Prostate gland (tissue), 2 donors: ENCODE results near the gene ATP6V0E2.

Experiments used
- CTCF ChIP-seq, 4 experiments: fragments of 200-600 bp in 2 of 4; fragments of 450-650 bp in 2 of 4; sonication (generic) in 2 of 4; IDR thresholded peaks; 1 replicate in 3 of 4; 2 replicates in 1 of 4; pipeline ENCODE4 v1.5.1; 2016 to 2019; ENCODE audit warnings: antibody characterized with exemption in 4 of 4, mild to moderate bottlenecking in 2 of 4, moderate library complexity in 2 of 4
- POLR2A ChIP-seq: fragments of 450-650 bp; IDR thresholded peaks from one replicate; pipeline ENCODE4 v1.6.1; 2016; ENCODE audit warnings: antibody characterized with exemption, mild to moderate bottlenecking

DNA sequence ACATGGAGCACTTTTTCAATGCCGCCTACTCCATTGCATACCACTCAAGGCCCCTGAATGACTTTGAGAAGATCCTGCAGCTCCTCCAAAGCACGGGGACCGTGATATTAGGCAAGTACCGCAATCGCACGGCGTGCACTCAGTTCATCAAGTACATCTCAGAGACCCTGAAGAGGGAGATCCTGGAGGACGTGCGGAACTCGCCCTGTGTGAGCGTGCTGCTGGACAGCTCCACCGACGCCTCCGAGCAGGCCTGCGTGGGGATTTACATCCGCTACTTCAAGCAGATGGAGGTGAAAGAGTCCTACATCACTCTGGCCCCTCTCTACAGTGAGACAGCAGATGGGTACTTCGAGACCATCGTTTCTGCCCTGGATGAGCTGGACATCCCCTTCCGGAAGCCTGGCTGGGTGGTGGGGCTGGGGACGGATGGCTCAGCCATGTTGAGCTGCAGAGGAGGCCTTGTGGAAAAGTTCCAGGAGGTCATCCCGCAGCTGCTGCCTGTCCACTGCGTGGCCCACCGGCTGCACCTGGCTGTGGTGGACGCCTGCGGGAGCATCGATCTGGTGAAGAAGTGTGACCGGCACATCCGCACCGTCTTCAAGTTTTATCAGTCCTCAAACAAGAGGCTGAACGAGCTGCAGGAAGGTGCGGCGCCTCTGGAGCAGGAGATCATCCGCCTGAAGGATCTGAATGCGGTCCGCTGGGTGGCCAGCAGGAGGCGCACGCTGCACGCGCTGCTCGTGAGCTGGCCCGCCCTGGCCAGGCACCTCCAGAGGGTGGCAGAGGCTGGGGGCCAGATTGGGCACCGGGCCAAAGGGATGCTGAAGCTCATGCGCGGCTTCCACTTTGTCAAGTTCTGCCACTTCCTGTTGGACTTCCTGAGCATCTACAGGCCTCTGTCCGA, 12.7 kb upstream of the ATP6V0E2 start:
- peak in 2 of 4 experiments; percentile 7 to 17 for TF ChIP-seq CTCF (IDR thresholded peaks at IDR 0.05)
- no peak for TF ChIP-seq POLR2A
